ENCODE data around the gene STOML1. TPM values are rescaled to one million over a fixed set of nuclear protein-coding genes. Genes with fewer than 3 reads are reported as not detected.
A peak's percentile ranks its signal among the peaks of the same experiment; 100 is the strongest.

STOML1 gene
- total RNA-seq, 4 donors from 2014 or later: 16.6 to 29.1 (median 21.5) TPM

DNA sequence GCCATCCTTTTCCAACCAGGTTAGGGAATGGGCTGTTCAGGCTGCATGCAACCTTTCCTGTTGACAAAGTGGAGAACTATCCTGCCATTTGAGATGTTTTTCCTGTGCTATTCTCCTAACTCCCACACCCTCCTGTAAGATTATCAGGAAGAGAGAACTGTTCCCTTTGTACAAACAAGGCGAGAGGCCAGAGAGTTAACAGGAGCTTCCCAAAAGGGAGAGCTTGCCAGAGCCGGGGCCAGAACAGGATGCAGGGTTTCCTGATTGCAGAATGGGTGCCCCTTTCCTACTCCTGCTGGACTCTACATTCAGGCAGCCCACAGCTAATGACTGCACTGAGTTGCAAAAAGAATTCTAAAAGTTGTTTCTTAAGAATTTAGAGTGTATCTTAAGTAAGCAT, 19.5 kb upstream of the STOML1 start:
- no peaks in the 10 kb centered on the region for H3K9me3 ChIP-seq
- H3K27ac ChIP-seq: peak overlapping the region in 3 of 4 donors; percentile 10 to 72 (median 44)
- H3K4me3 ChIP-seq: no peak overlapping the region
- DNase-seq (ENCODE audit: low spot score in 2 of 2): peak in 1 of 2 donors; percentile 34
- peaks cover 0 to 54% (median 36%) of the 10 kb centered on the region in 4 donors for H3K4me1 ChIP-seq
- H3K27me3 ChIP-seq: no peaks in the 10 kb centered on the region
- H3K36me3 ChIP-seq: peaks cover 0 to 41% (median 0%) of the 10 kb centered on the region in 3 donors
- WGBS, 2 donors: 34 to 36% methylated on average over 2 of the region's 2 CpGs
- TF ChIP-seq, protein P1, sequence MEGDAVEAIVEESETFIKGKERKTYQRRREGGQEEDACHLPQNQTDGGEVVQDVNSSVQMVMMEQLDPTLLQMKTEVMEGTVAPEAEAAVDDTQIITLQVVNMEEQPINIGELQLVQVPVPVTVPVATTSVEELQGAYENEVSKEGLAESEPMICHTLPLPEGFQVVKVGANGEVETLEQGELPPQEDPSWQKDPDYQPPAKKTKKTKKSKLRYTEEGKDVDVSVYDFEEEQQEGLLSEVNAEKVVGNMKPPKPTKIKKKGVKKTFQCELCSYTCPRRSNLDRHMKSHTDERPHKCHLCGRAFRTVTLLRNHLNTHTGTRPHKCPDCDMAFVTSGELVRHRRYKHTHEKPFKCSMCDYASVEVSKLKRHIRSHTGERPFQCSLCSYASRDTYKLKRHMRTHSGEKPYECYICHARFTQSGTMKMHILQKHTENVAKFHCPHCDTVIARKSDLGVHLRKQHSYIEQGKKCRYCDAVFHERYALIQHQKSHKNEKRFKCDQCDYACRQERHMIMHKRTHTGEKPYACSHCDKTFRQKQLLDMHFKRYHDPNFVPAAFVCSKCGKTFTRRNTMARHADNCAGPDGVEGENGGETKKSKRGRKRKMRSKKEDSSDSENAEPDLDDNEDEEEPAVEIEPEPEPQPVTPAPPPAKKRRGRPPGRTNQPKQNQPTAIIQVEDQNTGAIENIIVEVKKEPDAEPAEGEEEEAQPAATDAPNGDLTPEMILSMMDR (IDR thresholded peaks at IDR 0.05): no peak
- TF ChIP-seq EP300 (IDR thresholded peaks at IDR 0.05): peak in 1 of 2 donors; percentile 64

GRCh38 chr15:74010929-74011540, 18.9 kb upstream of the STOML1 start:
- Histone ChIP-seq H3K4me1 (peaks cover 0 to 60% (median 40%) of the 10 kb centered on the region in 4 donors), H3K9me3 (no peaks in the 10 kb centered on the region), H3K36me3 (peaks cover 0 to 41% (median 0%) of the 10 kb centered on the region in 3 donors), H3K27ac (peak overlapping the region in 3 of 4 donors; percentile 10 to 72 (median 44)), H3K27me3 (no peaks in the 10 kb centered on the region), H3K4me3 (no peak overlapping the region)
- no peak for DNase-seq (ENCODE audit: low spot score in 2 of 2)
- WGBS, 2 donors: 58 to 63% methylated on average over 2 of the region's 2 CpGs
- TF ChIP-seq, protein P1 (IDR thresholded peaks at IDR 0.05): no peak
- TF ChIP-seq POLR2A (IDR thresholded peaks at IDR 0.05) (no peak), EP300 (IDR thresholded peaks at IDR 0.05) (no peak)

GRCh38 chr15:74008901-74009300, 16.8 kb upstream of the STOML1 start:
- 74 to 89% methylated on average over 3 of the region's 3 CpGs for WGBS, 2 donors
- H3K4me1 ChIP-seq: peaks cover 0 to 69% (median 42%) of the 10 kb centered on the region in 4 donors
- peaks cover 0 to 36% (median 0%) of the 10 kb centered on the region in 3 donors for H3K36me3 ChIP-seq
- H3K9me3 ChIP-seq: peaks cover 0 to 2% (median 0%) of the 10 kb centered on the region in 4 donors
- H3K27ac ChIP-seq: peak overlapping the region in 2 of 4 donors; percentile 46 to 55
- no peak for DNase-seq (ENCODE audit: low spot score in 2 of 2)
- no peaks in the 10 kb centered on the region for H3K27me3 ChIP-seq
- TF ChIP-seq EP300 (IDR thresholded peaks at IDR 0.05) (no peak), POLR2A (IDR thresholded peaks at IDR 0.05) (no peak)
- TF ChIP-seq, protein P1 (IDR thresholded peaks at IDR 0.05): no peak
- H3K4me3 ChIP-seq: no peak overlapping the region

- Histone ChIP-seq H3K27me3 (no peaks in the 10 kb centered on the region), H3K27ac (peak overlapping the region in 2 of 4 donors; percentile 11 to 27), H3K4me1 (peaks cover 0 to 69% (median 42%) of the 10 kb centered on the region in 4 donors), H3K4me3 (no peak overlapping the region), H3K36me3 (peaks cover 0 to 46% (median 0%) of the 10 kb centered on the region in 3 donors), H3K9me3 (peaks cover 0 to 2% (median 0%) of the 10 kb centered on the region in 4 donors)
- DNase-seq (ENCODE audit: low spot score in 2 of 2): no peak
- TF ChIP-seq POLR2A (IDR thresholded peaks at IDR 0.05): no peak
- TF ChIP-seq, protein P1 (IDR thresholded peaks at IDR 0.05): no peak
- WGBS, 2 donors: 59 to 60% methylated on average over 5 of the region's 5 CpGs
These were observed 15.8 kb upstream of the STOML1 start for GRCh38 chr15:74007820-74008371.
